PFSK-1 (cell line): ENCODE data around the gene EPB41L4B.

ENCODE experiments used
- POLR2AphosphoS5 ChIP-seq: IDR thresholded peaks from 2 replicates; pipeline ENCODE4 v1.6.1; 2012; ENCODE audit warnings: low read depth, mild to moderate bottlenecking, control low read depth, low read length, moderate library complexity
- REST ChIP-seq, 2 experiments: IDR thresholded peaks; 2 replicates each; pipeline versions ENCODE4 v1.6.1 to v1.8.0; 2011 to 2012; ENCODE audit warnings: low read depth in 2 of 2, low read length in 2 of 2, control low read depth in 1 of 2, inconsistent platforms in 1 of 2, mild to moderate bottlenecking in 1 of 2, moderate library complexity in 1 of 2; ENCODE audit not compliant: insufficient read depth in 1 of 2

GRCh38 chr9:109149089-109149488, 171.8 kb downstream of the EPB41L4B start:
- TF ChIP-seq REST (IDR thresholded peaks at IDR 0.05; ENCODE audit: insufficient read depth in 1 of 2, low read depth in 2 of 2, low read length in 2 of 2) (no peak), POLR2AphosphoS5 (no peak)
